LNCAP (cell line): ENCODE measurements around the gene TPP1.

ENCODE experiments used
- TF ChIP-seq, protein P1 (sequence below): fragments of 450-650 bp; IDR thresholded peaks from 2 replicates; pipeline ENCODE4 v1.5.1; 2017; ENCODE audit warnings: mild to moderate bottlenecking

TPP1 gene

DNA sequence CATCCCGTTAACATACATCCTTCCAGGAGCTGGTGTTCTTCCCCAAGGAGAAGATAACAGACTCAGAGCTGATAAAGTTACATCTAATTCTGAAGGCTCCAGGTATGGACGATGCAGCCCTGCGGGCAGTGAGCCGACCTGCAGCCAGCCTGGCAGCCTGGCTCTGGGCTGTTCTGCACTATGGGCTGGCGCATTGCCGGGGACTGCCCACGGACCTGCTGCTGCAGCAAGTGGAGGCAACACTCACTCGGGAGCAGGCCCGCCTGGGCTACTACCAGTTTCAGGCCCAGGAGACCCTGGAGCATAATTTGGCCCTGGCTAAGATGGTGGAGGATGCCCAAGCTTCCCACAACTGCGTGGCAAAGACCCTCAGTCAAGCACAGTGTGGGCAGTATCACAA lies 55.6 kb downstream of the TPP1 start:
- TF ChIP-seq, protein P1, sequence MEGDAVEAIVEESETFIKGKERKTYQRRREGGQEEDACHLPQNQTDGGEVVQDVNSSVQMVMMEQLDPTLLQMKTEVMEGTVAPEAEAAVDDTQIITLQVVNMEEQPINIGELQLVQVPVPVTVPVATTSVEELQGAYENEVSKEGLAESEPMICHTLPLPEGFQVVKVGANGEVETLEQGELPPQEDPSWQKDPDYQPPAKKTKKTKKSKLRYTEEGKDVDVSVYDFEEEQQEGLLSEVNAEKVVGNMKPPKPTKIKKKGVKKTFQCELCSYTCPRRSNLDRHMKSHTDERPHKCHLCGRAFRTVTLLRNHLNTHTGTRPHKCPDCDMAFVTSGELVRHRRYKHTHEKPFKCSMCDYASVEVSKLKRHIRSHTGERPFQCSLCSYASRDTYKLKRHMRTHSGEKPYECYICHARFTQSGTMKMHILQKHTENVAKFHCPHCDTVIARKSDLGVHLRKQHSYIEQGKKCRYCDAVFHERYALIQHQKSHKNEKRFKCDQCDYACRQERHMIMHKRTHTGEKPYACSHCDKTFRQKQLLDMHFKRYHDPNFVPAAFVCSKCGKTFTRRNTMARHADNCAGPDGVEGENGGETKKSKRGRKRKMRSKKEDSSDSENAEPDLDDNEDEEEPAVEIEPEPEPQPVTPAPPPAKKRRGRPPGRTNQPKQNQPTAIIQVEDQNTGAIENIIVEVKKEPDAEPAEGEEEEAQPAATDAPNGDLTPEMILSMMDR = no peak

DNA sequence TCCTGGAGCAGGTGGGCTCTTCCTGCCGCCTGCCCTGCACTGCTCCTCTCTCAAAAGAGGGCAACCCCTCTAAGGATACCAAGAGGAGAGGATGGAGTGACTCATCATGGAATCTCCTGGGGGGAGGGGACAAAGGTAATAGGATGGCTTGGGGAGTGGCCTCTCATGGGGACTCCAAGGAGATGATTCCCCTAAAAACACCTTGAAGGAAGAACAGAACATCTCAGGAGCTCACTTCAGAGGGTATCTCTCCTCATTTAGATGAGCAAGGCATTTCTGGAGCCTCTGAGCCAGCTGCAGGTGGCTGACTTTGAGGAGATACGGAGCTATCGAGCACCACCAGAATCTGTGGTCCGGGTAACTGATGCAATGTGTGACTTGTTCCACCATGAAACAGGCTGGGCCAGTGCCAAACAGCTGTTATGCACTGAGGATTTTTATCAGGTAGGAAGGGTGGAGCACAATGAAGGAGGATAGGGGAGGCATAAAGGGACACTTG lies 56.1 kb downstream of the TPP1 start:
- TF ChIP-seq, protein P1 = no peak
